DMS153 (cell line): ENCODE data around the gene KCNIP1.

Experiments
- DNase-seq: peaks from one replicate; lab custom pipeline; 2025; lab: John Stamatoyannopoulos, UW

The KCNIP1 gene

GRCh38 chr5:170503990-170504596 is at the start of gene KCNIP1:
TSS of gene KCNIP1 (plus strand) at chr5:170504020.
- no peak for DNase-seq

- no peak for DNase-seq
These were observed 40.4 kb upstream of the KCNIP1 start for GRCh38 chr5:170463426-170463825.

- no peak for DNase-seq
These were observed 39.3 kb upstream of the KCNIP1 start for GRCh38 chr5:170464280-170465127.

GRCh38 chr5:170466553-170466952 is 37.3 kb upstream of the KCNIP1 start:
- no peak for DNase-seq

GRCh38 chr5:170466988-170467707 is 36.7 kb upstream of the KCNIP1 start:
- DNase-seq: no peak

GRCh38 chr5:170468633-170469285 is 35.1 kb upstream of the KCNIP1 start:
- no peak for DNase-seq

- DNase-seq: no peak
These were observed 34.4 kb upstream of the KCNIP1 start for GRCh38 chr5:170469414-170469813.

- DNase-seq: no peak
These were observed 33.5 kb upstream of the KCNIP1 start for GRCh38 chr5:170470275-170470674.

GRCh38 chr5:170470808-170471404 is 32.9 kb upstream of the KCNIP1 start:
- DNase-seq: no peak

- no peak for DNase-seq
These were observed 32.2 kb upstream of the KCNIP1 start for GRCh38 chr5:170471551-170472178.

GRCh38 chr5:170473642-170474041 is 30.2 kb upstream of the KCNIP1 start:
- DNase-seq: no peak

- no peak for DNase-seq
These were observed 29.1 kb upstream of the KCNIP1 start for GRCh38 chr5:170474489-170475274.

GRCh38 chr5:170475294-170476000 is 28.4 kb upstream of the KCNIP1 start:
- DNase-seq: no peak

- DNase-seq: no peak
These were observed 27.1 kb upstream of the KCNIP1 start for GRCh38 chr5:170476704-170477103.

GRCh38 chr5:170477906-170478305 is 25.9 kb upstream of the KCNIP1 start:
- DNase-seq: no peak

- no peak for DNase-seq
These were observed 25.5 kb upstream of the KCNIP1 start for GRCh38 chr5:170478306-170478705.

GRCh38 chr5:170479484-170479883 is 24.3 kb upstream of the KCNIP1 start:
- no peak for DNase-seq

GRCh38 chr5:170480260-170480659 is 23.6 kb upstream of the KCNIP1 start:
- DNase-seq: no peak

GRCh38 chr5:170481849-170482248 is 22.0 kb upstream of the KCNIP1 start:
- DNase-seq: no peak

GRCh38 chr5:170482511-170482910 is 21.3 kb upstream of the KCNIP1 start:
- DNase-seq: no peak
